ENCODE measurements around the gene ALDH4A1.

DNA sequence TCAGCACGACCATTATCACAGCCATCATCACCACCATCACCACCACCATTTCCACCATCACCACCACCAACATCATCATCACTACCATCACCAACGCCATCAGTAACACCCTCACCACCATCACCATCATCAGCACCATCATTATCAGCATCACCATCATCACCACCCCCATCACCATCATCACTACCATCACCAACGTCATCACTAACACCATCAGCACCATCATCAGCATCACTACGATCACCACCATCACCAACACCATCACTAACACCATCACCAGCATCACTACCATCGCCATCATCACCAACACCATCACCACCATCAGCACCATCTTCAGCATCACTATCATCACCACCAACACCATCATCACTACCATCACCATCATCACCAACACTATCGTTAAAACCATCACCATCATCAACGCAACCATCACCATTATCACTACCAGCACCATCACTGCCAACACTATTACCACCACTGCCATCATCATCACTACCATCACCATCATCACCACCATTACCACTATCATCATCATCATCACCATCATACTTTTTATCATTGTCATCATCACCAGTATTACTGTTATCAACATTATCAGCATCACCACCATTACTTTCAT is 44.2 kb downstream of the ALDH4A1 start:
- TF ChIP-seq EZH2 (IDR thresholded peaks at IDR 0.05; ENCODE audit: insufficient read depth, low read length) = no peak
- TF ChIP-seq, protein P1, sequence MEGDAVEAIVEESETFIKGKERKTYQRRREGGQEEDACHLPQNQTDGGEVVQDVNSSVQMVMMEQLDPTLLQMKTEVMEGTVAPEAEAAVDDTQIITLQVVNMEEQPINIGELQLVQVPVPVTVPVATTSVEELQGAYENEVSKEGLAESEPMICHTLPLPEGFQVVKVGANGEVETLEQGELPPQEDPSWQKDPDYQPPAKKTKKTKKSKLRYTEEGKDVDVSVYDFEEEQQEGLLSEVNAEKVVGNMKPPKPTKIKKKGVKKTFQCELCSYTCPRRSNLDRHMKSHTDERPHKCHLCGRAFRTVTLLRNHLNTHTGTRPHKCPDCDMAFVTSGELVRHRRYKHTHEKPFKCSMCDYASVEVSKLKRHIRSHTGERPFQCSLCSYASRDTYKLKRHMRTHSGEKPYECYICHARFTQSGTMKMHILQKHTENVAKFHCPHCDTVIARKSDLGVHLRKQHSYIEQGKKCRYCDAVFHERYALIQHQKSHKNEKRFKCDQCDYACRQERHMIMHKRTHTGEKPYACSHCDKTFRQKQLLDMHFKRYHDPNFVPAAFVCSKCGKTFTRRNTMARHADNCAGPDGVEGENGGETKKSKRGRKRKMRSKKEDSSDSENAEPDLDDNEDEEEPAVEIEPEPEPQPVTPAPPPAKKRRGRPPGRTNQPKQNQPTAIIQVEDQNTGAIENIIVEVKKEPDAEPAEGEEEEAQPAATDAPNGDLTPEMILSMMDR (IDR thresholded peaks at IDR 0.05; ENCODE audit: insufficient read depth, low read depth, low read length) = no peak

Measured in astrocyte (in vitro differentiated cells and primary cell).